Stimulated activated CD8-positive, alpha-beta memory T cell treated with anti-CD3 and anti-CD28 coated beads, Interleukin-15, amount 100 ng/mL, for 1 hour (primary cell): ENCODE data around the gene TMEM208.

Experiments
- DNase-seq: peaks from one replicate; pipeline ENCODE4 v3.0.0-alpha.2; 2020; ENCODE audit warnings: low read depth

Gene TMEM208

DNA sequence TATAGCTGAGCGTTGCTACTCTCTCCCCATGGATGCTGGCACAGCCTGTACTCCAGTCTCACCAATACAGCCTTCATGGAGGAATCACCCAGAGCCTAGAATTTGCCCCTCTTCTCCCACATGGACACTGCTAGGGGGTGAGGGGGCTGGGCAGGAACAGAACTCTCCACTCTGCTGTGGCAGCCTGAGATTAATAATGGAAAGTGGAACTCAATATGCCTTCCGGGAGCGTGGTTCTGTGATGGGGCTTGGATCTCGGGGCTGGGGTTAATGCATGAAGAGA is 23.1 kb downstream of the TMEM208 start:
- no peak for DNase-seq

DNA sequence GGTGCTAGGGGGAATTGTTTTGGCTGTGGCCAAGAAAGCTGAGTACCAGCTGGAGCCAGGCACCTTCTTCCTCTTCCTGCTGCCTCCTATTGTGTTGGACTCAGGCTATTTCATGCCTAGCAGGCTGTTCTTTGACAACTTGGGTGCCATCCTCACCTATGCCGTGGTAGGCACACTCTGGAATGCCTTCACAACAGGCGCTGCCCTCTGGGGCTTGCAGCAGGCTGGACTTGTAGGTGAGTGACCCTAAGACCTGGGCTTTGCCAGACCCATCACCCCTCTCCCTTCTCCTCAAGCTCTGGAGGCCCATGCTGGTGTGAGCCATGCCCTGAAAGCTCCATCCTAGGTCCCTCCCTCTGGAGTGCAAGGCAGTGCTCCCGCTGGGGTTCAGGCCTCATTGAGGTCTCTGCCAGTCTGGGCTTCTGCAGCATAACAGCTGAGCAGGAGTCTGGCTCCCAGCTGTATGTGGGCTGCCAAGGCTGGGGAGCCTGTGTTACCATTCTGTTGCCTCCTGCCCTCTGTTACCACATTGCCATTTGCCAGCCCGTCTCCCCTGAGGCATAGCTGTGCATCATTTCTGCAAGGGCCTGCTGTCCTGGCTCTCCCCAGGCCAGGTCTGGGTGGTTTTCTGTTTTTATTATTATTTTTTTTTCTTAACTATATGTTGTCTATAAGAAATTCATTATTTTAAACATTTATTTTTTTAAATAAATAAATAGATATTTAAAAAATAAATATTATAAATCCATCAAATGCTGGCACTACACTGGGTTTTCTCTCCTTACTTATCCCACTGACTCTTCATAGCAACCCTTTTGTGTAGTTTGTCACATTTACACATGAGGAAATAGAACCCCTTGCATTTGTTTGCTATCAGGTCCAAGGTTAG is 25.9 kb downstream of the TMEM208 start:
- no peak for DNase-seq

DNA sequence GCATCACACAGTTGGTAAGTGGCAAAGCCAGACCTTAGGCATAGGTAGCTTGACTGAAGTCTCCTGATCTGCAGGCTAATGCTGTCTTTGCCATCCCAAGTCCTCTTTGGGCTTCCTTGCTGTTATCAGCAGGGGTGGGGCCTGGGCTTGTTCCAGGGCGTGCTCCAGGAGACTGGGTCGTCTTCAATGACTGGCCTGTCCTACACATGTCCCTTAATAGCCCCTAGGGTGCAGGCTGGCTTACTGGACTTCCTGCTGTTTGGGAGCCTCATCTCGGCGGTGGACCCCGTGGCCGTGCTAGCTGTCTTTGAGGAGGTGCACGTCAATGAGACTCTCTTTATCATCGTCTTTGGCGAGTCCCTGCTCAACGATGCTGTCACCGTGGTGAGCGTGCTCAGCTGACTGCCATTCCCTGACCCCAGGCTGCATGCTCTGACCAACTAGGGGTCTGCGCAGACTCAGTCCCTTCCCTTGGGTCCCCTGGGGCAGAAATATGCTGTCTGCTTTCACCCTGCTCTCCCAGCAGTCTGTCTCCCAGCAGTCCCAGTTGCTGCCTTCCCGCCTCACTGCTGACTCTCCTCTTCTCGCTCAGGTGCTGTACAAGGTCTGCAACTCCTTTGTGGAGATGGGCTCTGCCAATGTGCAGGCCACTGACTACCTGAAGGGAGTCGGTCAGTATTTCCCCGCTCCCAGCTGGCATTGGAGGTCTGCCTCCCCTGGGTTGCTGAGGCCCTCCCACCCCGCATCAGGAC is 28.0 kb downstream of the TMEM208 start:
- DNase-seq, result no peak

DNA sequence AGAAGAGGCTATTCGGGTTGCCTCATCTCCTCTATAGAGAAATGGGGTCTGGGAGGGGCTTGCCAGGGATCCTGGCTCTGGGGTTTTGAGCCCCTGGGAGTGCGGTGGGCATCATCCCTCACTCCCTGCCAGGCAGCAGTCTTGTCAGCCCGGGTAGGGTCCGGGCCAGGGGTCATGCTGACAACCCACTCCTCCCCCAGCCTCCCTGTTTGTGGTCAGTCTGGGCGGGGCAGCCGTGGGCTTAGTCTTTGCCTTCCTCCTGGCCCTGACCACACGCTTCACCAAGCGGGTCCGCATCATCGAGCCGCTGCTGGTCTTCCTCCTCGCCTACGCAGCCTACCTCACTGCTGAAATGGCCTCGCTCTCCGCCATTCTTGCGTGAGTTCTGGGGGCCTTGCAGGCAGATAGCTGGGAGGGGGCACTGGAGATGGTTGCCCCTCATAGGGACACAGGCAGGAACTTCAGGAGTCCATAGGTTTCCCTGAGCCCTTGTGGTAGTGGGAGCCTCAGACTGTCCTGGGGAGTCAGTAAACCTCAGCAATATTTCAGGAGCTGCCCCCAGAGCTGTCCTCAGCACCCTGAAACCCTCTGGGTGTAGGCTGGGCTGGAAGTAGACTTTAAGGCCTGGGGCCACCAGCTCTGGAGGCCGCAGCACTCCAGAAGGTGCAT is 28.8 kb downstream of the TMEM208 start:
- no peak for DNase-seq

DNA sequence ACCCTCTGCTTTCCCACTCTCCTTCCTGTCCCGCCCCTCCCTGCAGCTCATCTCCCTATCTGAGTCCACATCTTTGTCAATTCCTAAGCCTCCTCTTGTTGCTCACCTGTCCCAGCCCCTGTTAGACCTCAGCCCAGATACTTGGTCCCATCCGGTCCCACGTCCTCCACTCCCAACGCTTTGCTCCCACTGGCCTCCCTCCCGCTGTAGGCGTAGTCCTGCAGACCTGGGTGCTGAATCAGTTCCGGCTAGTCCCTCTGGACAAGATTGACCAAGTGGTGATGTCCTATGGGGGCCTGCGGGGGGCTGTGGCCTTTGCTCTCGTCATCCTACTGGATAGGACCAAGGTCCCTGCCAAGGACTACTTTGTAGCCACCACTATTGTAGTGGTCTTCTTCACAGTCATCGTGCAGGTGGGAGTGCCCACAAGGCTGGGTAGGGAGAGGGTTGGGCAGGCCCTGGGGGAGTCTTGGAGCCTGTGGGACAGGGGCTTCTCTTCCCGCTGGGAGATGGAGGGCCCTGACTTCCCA is 29.8 kb downstream of the TMEM208 start:
- no peak for DNase-seq

DNA sequence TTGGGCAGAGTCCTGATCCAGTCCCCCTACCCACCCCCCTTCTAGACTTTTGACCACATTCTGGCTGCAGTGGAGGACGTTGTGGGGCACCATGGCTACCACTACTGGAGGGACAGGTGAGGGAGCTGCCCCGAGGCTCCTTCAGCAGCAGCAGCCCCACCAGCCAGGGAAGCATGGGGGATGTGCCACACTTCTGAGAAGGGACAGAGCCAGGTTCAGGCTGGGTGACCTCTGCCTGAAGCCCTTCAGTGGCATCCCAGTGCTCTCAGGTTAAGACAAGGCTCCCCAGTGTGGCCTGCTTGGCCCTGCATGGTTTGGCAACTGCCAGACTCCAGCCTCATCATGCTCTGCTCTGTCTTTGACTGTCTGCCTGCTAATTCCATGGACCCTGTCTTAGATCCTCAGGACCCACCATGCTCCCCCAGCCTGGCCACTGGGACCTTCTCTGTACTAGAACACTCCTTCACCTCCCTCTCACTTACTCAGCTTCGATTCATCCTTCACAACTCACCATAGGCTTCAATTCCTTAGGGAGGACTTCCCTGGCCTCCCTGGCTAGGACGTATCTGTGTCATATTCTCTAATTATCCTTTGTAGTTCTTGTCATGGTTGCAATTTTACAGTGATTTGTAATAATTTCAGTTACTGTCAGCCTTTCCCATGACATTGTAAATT is 30.7 kb downstream of the TMEM208 start:
- no peak for DNase-seq

DNA sequence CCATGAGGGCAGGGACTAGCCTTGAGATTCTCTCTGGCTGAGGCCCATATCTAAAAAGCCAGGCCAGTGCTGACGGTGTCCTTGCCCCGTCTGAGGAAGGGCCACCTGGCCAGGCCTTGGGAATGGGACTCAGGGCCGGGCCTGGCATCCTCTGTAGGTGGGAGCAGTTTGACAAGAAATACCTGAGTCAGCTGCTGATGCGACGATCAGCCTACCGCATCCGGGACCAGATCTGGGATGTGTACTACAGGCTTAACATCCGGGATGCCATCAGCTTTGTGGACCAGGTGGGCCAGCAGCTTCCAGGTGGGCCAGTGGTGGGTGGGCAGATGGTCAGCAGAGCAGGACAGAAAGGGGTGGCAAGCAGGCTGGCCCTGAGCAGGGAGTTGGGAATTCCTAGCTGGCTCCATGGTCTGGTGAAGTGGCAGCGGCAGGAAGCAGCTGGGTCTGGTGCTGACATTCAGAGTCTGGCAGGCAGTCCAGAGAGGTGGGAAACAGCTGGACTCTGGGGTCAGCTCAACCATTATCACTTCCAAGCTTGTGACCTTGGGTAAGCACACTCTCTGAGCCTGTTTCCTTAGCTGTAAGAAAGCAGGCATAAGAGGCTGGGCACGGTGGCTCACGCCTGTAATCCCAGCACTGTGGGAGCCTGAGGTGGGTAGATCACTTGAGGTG is 31.4 kb downstream of the TMEM208 start:
- DNase-seq, result no peak

DNA sequence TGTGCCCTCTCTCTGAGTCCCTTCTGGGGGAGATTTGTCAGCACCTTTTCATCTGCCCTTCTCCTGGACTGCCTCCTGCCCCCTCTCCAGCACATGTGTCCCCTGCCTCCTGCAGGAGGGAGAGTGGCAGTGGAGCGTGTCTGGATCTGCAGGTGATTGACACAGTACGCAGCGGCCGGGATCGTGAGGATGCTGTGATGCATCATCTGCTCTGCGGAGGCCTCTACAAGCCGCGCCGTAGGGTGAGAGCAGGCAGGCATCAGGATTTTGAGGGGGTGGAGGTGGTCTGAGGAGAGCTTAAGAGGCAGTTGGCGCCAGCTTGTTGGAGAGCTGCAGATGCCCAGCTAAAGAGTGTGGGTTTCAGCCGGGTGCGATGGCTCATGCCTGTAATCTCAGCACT is 32.8 kb downstream of the TMEM208 start:
- DNase-seq, result no peak

DNA sequence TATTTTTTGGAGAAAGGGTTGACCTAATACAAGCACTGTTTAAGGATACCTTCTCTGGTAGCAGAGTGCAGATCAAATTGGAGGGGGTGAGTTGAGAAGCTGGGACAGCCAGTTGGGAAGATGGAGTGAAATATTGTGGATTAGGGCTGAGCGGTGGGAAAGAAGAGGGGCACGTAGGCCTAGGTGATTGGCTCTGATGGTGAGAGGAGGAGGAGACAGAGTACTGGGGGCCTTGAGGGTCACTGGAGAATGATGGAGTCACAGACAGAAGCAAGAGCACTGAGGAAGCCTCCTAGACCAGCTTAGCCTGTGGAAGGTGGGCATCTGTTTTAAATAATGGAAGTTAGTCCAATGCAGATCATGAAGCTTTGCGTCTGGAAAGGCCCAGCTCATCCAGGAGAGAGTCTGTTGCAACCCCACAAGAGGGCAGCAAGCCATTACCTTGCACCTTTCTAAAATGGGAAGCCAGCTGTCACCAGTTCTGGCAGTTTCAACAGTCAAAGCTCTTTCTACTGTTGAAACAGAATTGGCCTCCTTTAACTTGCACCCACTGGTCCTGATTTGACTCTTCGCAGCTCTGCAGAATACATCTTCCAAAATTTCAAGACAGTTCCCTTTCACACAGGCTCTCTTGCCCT is 33.6 kb downstream of the TMEM208 start:
- no peak for DNase-seq

DNA sequence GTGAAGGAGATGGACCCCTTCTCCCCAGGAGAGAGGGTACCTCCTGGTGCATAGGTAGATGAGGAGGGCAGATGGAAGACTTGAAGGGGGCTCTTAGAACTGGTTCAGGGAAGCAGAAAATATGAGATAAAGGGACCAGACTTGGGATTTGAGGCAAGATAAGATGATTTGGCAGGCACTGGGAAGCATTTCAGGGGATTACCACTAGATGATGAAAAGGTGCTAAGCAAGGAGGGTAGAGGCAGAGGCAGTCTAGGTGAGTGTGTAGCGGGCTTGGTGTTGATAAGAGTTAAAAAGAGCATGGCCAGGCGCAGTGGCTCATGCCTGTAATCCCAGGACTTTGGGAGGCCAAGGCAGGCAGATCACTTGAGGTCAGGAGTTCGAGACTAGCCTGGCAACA is 36.3 kb downstream of the TMEM208 start:
- no peak for DNase-seq

DNA sequence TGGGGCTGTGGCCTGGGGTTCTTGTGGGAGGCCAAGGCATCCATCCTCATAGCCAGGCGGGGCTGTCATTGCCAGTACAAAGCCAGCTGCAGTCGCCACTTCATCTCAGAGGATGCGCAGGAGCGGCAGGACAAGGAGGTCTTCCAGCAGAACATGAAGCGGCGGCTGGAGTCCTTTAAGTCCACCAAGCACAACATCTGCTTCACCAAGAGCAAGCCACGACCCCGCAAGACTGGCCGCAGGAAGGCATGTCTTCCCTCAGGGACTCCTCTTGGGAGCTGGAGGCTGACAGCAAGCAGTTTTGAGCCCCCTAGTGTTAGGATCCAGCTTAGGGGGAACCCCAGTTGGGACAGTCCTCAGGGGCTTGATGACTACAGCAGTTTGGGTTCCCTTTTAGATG is 37.3 kb downstream of the TMEM208 start:
- no peak for DNase-seq

DNA sequence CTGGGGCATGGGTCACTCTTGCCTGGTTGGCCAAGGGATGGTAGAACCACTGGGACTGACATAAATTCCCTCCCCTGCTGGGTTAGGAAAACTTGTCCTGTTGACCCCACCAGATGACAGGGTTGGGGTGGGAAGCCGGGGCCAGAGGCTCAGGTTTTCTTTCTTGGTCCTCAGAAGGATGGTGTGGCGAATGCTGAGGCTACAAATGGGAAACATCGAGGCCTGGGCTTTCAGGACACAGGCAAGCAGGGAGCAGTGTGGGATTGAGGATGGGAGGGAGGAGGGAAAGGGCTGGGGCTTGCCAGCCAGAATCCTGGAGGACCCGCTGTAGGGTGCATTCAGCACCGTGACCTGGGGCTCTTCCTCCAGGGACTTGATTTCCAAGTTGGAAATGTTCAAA is 37.9 kb downstream of the TMEM208 start:
- DNase-seq, result no peak

DNA sequence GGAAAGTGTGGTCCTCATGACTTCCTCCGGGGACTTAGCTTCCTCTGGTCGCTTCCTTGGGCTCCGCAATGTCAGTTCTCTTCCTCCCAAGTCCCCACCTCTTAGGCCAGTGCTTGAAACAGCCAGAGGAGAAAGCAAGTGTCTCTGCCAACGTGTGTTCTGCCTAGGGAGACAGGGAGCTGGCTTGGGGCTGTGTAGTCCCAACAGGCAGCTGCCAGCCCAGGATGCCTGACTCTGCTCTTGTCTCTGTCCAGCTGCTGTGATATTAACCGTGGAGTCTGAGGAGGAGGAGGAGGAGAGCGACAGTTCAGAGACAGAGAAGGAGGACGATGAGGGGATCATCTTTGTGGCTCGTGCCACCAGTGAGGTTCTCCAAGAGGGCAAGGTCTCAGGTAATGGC is 38.9 kb downstream of the TMEM208 start:
- DNase-seq, result no peak

DNA sequence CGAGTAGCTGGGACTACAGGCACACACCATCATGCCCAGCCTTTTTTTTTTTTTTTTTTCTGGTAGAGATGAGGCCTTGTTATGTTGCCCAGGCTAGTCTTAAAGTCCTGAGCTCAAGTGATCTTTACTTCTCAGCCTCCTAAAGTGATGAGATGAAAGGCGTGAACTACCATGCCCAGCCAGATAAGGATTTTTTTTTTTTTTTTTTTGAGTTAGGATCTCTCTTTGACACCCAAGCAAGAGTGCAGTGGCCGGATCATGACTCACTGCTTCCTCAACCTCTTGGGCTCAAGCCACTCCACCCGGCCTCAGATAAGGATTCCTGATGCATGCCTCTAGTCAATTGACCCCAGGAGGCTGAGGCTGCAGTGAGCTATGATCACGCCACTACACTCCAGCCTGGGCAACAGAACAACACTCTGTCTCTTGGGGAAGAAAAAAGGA is 41.2 kb downstream of the TMEM208 start:
- no peak for DNase-seq

DNA sequence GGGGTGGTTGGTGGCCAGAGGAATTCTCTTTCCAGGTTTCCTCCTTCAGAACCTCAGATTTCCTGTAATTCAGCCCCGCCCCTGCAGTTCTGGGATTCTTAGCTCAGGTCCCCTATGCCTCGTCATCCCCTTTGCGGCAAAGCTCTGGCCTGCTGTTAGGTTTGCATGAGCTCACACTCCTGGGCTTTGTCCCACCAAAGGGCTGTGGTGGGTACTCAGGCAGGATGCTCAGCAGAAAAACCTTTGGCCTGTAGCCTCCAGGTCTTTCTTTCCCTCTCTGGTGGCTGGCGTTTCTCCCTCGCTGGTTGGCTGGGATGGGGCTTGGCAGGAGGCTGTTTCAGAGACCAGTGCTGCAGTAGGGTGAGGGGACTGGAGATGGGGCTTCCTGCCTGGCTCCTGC is 42.8 kb downstream of the TMEM208 start:
- DNase-seq, result no peak

DNA sequence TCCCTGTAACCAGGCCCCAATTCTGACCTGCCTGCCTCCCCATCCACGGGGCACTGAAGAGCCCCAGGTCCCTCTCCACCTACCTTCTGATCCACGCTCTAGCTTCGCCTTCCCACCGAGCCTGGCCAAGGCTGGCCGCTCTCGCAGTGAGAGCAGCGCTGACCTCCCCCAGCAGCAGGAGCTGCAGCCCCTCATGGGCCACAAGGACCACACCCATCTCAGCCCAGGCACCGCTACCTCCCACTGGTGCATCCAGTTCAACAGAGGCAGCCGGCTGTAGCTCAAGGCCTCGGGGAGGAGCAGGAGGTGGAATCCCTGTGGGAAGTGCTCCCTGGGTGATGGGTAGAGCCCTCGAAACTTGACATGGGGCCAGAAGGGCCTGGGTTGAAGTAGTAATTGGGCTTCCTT is 44.0 kb downstream of the TMEM208 start:
- no peak for DNase-seq

DNA sequence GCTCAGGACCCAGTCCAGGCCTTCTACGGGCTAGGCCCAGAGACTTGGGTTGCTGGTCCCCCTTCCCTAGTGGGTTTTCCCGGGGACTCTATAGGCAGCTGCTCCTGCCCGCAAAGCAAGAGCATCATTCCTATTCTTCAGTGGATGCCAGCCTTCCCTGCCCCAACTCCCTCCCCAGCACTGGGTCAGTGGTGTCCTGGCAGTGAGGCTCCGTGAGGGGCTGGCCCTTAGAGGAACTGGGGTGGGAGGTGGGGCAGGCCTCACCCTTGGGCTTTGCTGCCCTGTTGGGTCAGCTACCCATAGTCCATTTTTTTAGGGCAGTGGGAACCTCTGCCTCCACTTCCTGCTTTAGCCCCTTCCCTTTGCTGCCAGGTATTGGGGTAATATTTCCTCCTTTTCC is 44.5 kb downstream of the TMEM208 start:
- no peak for DNase-seq

DNA sequence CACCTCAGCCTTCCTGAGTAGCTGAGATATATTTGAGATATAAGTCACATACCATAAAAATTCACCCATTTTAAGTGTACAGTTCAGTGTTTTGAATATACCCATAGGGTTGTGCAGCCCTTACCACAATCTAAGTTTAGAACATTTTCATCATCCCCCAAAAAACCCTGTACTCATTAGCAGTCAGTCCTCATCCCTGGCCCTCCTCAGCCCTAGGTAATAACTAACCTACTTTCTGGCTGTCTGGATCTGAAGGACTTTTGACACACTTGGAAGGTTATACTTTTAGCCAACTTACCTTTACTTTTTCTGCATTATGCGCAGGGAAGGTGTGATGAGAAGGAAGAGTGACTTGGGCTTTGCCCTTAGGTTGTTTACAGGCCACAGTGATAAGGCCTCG is 48.4 kb downstream of the TMEM208 start:
- DNase-seq, result no peak

DNA sequence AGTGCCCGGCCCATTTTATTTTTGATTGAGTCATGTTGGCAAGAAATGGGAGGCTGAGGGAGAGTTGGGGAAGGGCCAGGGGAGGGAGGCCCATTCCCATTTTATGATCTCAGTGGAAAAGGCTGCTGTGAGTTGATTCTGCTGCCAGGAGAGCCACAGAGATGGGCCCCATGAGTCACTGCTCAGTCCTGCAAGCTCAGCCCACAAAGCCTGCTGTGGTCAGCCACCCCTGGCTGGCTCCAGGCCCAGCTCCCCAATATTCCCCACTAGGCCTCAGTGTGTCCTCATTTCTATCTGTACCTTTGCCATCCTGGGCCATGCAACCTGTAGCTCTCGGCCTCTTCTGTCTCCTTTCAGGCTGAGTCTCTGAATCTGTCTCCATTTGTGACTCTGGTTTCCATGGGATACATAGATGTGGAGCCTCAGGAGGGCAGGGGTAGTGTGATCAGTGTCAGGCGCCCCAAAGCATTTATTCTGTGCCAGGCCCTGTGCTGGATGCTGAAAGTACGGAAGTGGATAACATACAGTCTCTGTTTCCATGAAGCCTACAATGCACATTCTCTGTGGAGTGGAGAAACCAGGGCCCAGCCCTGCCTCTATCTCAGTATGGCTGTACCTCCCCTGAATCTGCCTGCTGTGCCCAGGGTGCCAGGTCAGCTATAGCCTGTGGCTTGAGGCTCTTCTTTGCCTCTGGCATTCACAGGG is 50.5 kb downstream of the TMEM208 start:
- DNase-seq, result no peak

DNA sequence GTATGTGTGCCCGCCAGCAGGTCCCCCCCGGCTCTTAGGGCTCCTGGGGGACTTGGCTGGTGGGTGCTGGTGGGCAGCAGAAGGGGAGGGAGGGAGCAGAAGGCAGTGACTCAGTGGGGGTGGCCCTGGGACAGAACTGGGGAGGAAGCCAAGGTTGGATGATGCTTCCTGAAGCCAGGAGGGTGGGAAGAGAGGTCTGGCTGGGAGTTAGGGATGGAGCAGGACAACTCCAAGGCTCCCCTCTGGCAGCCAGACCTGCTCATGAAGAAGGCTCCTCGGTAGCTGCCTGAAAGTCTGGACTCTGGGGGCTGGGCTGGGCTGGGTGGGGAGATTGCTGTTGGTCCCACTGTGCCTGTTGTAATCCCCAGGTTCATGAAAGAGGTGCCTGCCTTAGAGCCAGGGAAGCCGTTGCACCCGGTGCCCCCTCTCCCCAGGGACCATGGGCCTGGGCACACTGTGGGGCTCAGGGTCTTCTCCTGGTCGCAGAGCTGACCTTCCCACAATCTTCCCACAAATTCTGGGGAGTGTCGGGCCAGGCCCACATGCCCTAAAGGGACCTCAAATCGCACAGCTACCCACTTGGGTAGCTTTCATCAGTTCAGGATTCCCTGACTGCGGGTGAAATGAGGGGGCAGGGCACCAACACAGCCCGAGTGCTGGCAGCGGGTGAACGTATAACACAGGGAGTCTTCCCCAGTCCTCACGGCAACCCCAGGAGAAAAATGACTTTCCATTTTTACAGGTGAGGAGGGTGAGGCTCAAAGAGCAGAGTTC is 51.3 kb downstream of the TMEM208 start:
- no peak for DNase-seq
